Measurements from ENCODE around the gene DENND11.

The DENND11 gene

GRCh38 chr7:141686670-141687069 is 15.3 kb downstream of the DENND11 start:
- no peak for TF ChIP-seq CTCF (conservative IDR thresholded peaks at IDR 0.05; ENCODE audit: low read depth, low read length)
- H3K4me3 ChIP-seq (ENCODE audit: low read length): no peak overlapping the region
- no peak for DNase-seq (ENCODE audit: low read depth)

- no peak for TF ChIP-seq CTCF (conservative IDR thresholded peaks at IDR 0.05; ENCODE audit: low read depth, low read length)
- no peak overlapping the region for H3K4me3 ChIP-seq (ENCODE audit: low read length)
- DNase-seq (ENCODE audit: low read depth): no peak
Measured at GRCh38 chr7:141686074-141686473, 15.9 kb downstream of the DENND11 start.

GRCh38 chr7:141685285-141686023 is 16.5 kb downstream of the DENND11 start:
- no peak for DNase-seq (ENCODE audit: low read depth)
- TF ChIP-seq CTCF (conservative IDR thresholded peaks at IDR 0.05; ENCODE audit: low read depth, low read length): no peak
- no peak overlapping the region for H3K4me3 ChIP-seq (ENCODE audit: low read length)

GRCh38 chr7:141679014-141679413 is 23.0 kb downstream of the DENND11 start:
- TF ChIP-seq CTCF (conservative IDR thresholded peaks at IDR 0.05; ENCODE audit: low read depth, low read length): no peak
- DNase-seq (ENCODE audit: low read depth): no peak
- no peak overlapping the region for H3K4me3 ChIP-seq (ENCODE audit: low read length)

- no peak for TF ChIP-seq CTCF (conservative IDR thresholded peaks at IDR 0.05; ENCODE audit: low read depth, low read length)
- no peak for DNase-seq (ENCODE audit: low read depth)
Measured at GRCh38 chr7:141676618-141677017, 25.3 kb downstream of the DENND11 start.

GRCh38 chr7:141675436-141676215 is 26.3 kb downstream of the DENND11 start:
- no peak for TF ChIP-seq CTCF (conservative IDR thresholded peaks at IDR 0.05; ENCODE audit: low read depth, low read length)

More at GRCh38 chr7:141676618-141677017, 25.3 kb downstream of the DENND11 start:
- no peak overlapping the region for H3K4me3 ChIP-seq (ENCODE audit: low read length)

More at GRCh38 chr7:141675436-141676215, 26.3 kb downstream of the DENND11 start:
- no peak for DNase-seq (ENCODE audit: low read depth)
- no peak overlapping the region for H3K4me3 ChIP-seq (ENCODE audit: low read length)
